ENCODE results near the gene CEP97. TPM values are rescaled to one million over a fixed set of nuclear protein-coding genes. Genes with fewer than 3 reads are reported as not detected.

The CEP97 gene
- total and polyA plus RNA-seq, 2 experiments from 2014 or later: 5.0 to 19.0 TPM

- H3K4me3 Mint-ChIP-seq: no peak overlapping the region
- DNase-seq (ENCODE audit: low spot score) (no peak), ATAC-seq (no peak)
- Histone ChIP-seq H3F3A (replicated peaks; ENCODE audit: low read depth) (no peaks in the 10 kb centered on the region), H3K79me2 (replicated peaks; ENCODE audit: insufficient read depth) (peaks cover 4% of the 10 kb centered on the region; the same call in 1 of the 2 replicates), H3K36me3 (ENCODE audit: insufficient read depth) (peaks cover 40% of the 10 kb centered on the region), H3K4me3 (no peak overlapping the region), H3K4me2 (no peak overlapping the region), H4K20me1 (replicated peaks; ENCODE audit: insufficient read depth) (no peaks in the 10 kb centered on the region; the same call in 1 of the 2 replicates), H3K9me2 (ENCODE audit: insufficient read depth) (no peaks in the 10 kb centered on the region), H3K27ac (ENCODE audit: low read depth) (no peak overlapping the region), H3K27me3 (ENCODE audit: insufficient read depth) (no peaks in the 10 kb centered on the region), H2AFZ (no peak overlapping the region), H3K4me1 (ENCODE audit: insufficient read depth) (no peaks in the 10 kb centered on the region)
- no peak overlapping the region for H3K27ac Mint-ChIP-seq
- no peak for TF ChIP-seq JUNB (IDR thresholded peaks at IDR 0.05; ENCODE audit: unreplicated experiment)
- no peak for TF ChIP-seq ZNF114 (CRISPR knock-in tag; IDR thresholded peaks at IDR 0.05)
- H3K4me1 Mint-ChIP-seq: no peaks in the 10 kb centered on the region
- H3K27me3 Mint-ChIP-seq (ENCODE audit: insufficient read depth, low read depth, poor library complexity): no peaks in the 10 kb centered on the region
- peaks cover 5% of the 10 kb centered on the region; the same call in 1 of the 3 replicates for H3K9me3 Mint-ChIP-seq
- H3K36me3 Mint-ChIP-seq (ENCODE audit: low read depth): peaks cover 68% of the 10 kb centered on the region
Measured at GRCh38 chr3:101730839-101731238, 6.4 kb downstream of the CEP97 start.

- Mint-ChIP-seq H3K27me3 (ENCODE audit: insufficient read depth, low read depth, poor library complexity) (no peaks in the 10 kb centered on the region), H3K9me3 (peaks cover 17% of the 10 kb centered on the region), H3K4me3 (no peak overlapping the region), H3K27ac (no peak overlapping the region), H3K36me3 (ENCODE audit: low read depth) (peaks cover 81% of the 10 kb centered on the region), H3K4me1 (no peaks in the 10 kb centered on the region)
- H4K20me1 ChIP-seq (replicated peaks; ENCODE audit: insufficient read depth): no peaks in the 10 kb centered on the region; the same call in 1 of the 2 replicates
- H3K4me1 ChIP-seq (ENCODE audit: insufficient read depth): no peaks in the 10 kb centered on the region
- H3K36me3 ChIP-seq (ENCODE audit: insufficient read depth): peaks cover 45% of the 10 kb centered on the region
- no peaks in the 10 kb centered on the region for H3K27me3 ChIP-seq (ENCODE audit: insufficient read depth)
- DNase-seq (ENCODE audit: low spot score) (no peak), ATAC-seq (no peak)
- H3K4me2 ChIP-seq: no peak overlapping the region
- H3K4me3 ChIP-seq: no peak overlapping the region
- no peaks in the 10 kb centered on the region for H3K9me2 ChIP-seq (ENCODE audit: insufficient read depth)
- no peaks in the 10 kb centered on the region for H3F3A ChIP-seq (replicated peaks; ENCODE audit: low read depth)
- H2AFZ ChIP-seq: no peak overlapping the region
- H3K79me2 ChIP-seq (replicated peaks; ENCODE audit: insufficient read depth): no peaks in the 10 kb centered on the region
- no peak overlapping the region for H3K27ac ChIP-seq (ENCODE audit: low read depth)
- TF ChIP-seq ETS1 (IDR thresholded peaks at IDR 0.05) (no peak), ZNF114 (CRISPR knock-in tag; IDR thresholded peaks at IDR 0.05) (no peak), EZH2phosphoT487 (IDR thresholded peaks at IDR 0.05; ENCODE audit: unreplicated experiment) (no peak), EZH2 (IDR thresholded peaks at IDR 0.05; ENCODE audit: low read depth, unreplicated experiment) (no peak), STAT1 (IDR thresholded peaks at IDR 0.05; ENCODE audit: unreplicated experiment) (no peak), ZNF462 (CRISPR knock-in tag; IDR thresholded peaks at IDR 0.05) (no peak), POLR2AphosphoS5 (IDR thresholded peaks at IDR 0.05; ENCODE audit: low read depth) (no peak), CTCF (conservative IDR thresholded peaks at IDR 0.05; ENCODE audit: low read depth in 2 of 2) (no peak), NANOG (IDR thresholded peaks at IDR 0.05; ENCODE audit: borderline replicate concordance) (no peak)
Measured at GRCh38 chr3:101732240-101732641, 7.8 kb downstream of the CEP97 start.
